GM10847 (cell line): Measurements from ENCODE around the gene SLC36A4.

Source experiments
- POLR2A ChIP-seq: IDR thresholded peaks from 2 replicates; pipeline ENCODE4 v1.6.1; 2011; ENCODE audit not compliant: insufficient read length; ENCODE audit errors: extremely low read depth

The SLC36A4 gene

DNA sequence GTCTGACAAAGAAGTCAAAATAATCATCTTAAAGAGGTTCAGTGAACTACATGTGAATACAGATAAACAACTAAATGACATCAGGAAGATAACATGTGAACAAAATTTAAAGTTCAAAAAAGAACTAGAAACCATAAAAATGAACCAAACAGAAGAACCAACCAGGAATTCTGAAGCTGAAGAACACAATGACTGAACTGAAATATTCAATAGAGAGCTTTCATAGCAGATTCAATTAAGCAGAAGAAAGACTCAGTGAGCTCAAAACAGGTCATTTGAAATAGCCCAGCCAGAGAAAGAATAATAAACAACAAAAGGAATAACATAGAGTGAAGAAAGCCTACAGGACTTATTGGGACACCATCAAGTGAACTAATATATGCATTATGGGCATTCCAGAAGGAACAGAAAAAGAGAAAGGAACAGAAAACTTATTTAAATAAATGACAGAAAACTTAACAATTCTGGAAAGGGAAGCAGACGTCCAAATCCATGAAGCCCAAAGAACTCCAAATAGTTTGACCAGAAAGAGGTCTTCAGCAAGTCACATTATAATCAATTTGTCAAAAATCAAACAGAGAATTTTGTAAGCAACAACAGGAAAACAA lies 11.0 kb upstream of the SLC36A4 start:
- TF ChIP-seq POLR2A = no peak

DNA sequence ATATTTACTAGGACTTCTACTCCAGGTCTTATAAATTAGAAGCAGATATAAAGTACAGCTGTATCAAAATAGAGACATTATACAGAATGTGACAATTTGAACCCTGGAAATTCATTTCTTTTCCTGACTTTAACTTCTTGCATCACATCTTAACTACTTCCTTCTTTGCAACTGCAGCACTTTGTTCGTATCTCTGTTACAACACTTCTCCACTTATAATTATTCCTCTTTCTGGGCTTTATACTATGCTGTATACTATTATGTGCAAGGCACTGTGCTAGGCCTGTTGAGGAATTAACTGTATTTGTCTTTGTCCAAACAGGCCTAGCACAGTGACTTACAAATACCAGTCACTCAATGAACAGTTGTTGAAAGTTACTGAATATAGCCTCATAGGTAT lies 1.8 kb upstream of the SLC36A4 start:
- no peak for TF ChIP-seq POLR2A

DNA sequence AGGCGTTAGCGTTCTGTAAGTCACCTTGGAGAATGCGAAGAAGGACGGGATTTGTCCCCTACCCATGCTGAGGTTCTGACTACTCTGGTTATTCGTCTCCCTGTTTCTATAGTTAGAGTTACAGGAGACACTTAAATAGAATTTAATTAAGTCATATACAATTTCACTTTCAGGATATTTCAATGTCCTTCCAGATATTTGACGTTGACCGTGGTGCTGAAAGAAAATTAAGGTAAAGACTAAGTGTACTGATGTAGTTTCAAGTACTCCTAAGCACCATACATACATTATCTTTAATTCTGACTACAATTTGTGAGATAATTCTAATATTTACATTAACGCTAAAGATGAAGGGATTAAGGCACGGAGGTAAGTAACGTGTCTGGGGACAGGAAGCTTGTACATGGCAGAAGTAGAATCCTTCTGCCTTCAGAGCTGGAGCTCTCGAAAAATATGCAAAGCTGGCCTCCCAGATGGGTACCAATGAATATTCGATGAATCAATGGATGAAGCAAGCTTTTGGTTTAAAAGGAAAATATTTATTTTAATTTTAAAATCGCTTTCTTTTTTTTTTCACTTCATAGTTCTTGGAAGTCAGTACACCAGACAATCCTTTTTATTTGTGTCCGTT lies 539 bp upstream of the SLC36A4 start:
- TF ChIP-seq POLR2A = no peak

DNA sequence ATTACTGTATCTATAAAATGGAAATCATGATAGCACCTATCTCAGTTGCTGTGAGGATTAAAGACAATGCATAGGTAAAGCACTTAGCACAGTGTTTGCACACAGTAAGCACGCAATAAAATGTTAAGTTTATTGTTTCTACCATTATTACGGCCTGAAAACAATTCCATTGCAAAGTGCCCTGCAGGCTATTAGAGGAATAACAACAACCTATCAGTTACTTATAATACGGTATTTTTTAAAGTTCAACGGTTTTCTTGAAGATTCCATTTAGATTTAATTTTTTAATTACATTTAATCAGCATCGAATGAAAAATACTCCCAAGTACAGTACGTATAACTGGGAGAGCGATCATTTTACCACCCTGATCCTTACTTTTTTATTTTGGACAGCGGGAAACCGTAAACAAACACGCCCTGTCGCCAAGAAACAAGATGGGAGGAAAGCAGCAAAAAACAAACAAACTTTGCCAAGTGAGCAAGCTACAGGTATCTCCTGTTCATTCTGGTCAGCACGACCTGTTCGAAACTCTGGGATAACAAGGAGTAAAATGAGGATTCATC lies 893 bp downstream of the SLC36A4 start:
- TF ChIP-seq POLR2A = no peak

DNA sequence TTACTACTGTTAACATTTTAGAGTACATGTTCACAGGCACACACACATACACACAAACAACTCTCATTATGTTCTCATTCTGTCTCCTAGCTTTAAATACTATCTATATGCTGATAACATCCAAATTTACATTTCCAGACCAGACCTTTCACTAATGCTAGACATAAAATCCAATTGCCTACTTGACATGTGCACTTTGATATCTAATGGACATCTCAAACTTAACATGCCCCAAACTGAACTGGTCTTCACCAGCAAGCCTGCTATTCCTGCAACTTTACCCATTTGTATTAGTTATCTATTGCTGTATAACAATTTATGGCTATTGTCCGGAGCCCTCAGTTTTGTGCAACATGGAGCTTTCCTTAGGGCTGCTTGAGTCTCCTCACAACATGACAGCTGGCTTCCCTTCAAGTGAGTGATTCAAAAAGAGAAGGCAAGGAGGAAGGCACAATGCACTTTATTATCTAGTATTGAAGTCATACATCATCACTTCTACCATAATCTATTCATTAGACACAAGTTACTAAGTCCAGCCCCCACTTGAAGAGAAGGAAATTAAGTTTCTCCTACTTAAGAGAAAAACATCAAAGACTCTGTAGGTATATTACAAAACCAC lies 3.0 kb downstream of the SLC36A4 start:
- no peak for TF ChIP-seq POLR2A

DNA sequence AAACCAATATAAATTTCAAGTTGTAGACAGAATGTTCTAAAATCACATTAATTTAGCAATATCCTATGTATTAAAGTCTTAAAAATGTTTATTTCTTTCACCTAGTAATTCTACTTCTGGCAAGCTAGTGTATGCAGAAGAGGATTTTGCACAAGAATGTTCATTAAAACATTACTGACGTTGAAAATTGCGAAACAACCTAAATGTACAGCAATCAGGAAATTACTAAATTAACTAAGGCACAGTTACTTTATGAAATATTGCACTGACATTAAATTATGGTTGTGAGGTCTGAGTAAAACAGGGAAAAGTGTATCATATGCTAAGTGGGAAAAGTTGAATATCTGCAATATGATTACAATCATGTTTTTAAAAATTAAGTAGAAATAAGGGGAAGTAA lies 4.1 kb downstream of the SLC36A4 start:
- no peak for TF ChIP-seq POLR2A

DNA sequence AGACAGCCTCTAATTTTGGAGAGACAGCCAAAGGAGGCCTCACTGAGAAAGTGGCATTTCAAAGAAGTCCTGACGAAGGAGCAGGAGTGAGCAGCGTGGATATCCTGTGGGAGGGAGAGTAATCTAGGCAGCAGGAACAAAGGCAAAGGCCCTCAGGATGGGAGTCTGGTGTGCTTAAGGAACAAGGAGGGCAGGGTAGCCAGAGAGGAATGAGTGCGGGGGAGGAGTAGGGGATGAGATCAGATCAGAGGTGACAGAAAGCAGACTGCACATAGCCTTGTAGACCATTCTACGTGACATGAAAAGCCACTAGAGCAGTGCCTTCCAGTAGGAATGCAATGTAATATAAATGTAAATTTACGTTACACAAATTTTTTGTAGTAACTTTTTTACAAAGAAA lies 5.6 kb downstream of the SLC36A4 start:
- TF ChIP-seq POLR2A = no peak

DNA sequence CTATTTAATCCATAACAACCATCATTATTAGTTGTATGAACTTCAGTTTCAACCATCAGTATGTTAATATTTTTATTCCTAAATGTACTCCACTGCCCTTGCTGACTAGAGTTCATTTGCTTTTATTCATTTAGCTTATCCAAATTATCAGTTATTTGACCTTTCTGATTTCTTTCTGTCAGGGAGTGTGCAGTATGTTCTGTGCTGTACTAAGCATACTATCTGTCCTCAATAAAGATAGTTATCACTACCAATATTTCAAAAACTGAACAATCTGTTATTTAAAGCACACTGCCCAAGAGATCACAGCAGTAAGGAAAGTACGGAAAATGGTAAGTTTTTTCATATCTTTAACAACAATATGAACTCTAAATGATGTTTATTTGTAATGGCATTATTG lies 8.3 kb downstream of the SLC36A4 start:
- no peak for TF ChIP-seq POLR2A

DNA sequence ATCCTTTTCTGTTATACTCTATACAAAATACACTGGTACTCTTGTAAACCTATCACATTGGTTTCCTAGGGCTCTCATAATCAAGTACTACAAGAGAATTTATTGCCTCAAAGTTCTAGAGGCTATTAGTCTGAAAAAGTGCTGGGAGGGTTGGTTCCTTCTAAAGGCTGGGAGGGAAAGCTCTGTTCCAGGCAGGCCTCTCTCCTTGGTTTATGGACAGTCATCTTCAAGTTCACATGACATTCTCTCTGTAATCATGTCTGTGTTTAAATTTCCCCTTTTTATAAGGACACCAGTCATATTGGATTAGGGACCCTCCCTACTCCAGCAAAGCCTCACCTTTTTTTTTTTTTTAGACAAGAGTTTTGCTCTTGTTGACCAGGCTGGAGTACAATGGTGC lies 9.1 kb downstream of the SLC36A4 start:
- TF ChIP-seq POLR2A = no peak

DNA sequence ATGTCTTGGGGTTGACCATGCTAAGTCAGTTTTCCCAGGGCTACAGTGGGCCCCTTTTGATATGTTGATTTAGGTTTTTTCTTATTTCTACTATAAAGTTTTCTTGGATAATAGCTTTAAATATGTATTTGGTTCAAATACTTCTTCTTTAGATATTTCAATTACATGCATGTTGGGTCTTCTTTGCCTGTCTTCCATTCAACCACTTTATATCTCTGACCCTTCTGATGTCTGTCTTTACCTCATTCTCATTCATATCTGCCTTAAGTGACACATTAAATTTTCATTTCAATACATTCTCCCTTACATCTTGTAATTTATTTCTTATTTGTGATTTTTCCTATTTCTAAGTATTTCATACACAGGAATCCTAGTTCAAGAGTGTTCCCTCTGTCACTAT lies 10.5 kb downstream of the SLC36A4 start:
- no peak for TF ChIP-seq POLR2A

DNA sequence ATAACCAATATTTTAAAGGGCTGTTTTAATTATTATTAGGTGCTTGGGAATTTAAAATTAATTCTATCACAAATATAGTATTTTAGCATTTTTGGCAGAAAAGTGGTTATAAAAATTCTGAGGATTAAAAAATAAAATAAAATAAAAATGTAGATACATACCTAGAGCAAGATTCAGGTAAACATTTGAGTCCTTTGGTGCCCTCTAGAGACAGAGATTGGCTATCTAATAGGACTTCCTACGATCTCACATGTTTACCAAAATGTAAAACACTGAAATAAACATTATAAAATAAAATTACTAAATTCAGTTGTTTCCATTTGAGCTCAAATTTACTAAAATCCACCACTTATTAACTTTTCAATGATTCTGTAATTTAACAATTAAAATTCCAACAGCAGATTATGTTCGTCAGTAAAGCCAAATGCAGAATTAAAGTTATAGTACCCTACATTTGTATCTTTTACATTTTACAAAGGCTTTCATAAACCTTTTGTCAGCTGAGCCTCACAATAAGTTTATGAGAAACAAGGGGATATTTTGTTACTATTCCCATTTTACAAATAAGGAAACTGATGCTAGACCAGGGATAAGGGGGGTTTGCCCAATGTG lies 27.7 kb downstream of the SLC36A4 start:
- TF ChIP-seq POLR2A = no peak

DNA sequence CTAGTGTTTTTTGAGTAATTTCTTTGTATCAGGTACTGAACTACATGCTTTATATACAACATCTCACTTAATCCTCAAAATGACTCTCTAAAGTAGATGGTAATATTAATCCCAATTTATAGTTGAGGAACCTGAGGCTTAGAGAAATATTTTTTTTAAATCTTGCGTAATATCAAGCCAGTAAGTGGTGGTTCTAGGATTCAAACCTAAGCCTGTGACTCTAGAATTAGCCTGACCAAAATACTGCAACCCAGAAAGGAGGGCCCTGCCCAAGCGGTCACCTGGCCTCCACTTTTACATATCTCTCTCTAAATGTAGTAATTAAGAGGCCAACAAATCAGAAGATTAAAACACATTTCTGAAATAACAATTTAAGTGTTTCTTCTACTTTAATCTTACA lies 28.6 kb downstream of the SLC36A4 start:
- no peak for TF ChIP-seq POLR2A

DNA sequence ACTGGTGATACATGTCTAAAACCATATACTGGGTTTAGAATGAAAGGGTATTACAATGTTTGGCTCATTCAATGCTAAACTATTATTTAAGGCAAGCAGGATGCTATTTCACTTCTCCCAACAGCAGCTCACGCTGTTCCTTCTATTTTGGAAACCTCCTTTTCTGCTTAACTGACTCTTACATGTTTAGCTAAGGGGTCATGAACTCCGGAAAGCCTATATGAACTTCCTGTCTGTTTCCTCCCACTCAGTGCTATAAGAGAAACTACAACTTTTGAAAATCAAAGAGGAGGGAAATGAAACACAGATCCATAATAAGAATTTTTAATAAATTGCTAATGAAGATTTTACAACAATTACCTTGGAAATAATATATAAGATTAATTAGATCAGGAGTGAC lies 30.9 kb downstream of the SLC36A4 start:
- TF ChIP-seq POLR2A = no peak

DNA sequence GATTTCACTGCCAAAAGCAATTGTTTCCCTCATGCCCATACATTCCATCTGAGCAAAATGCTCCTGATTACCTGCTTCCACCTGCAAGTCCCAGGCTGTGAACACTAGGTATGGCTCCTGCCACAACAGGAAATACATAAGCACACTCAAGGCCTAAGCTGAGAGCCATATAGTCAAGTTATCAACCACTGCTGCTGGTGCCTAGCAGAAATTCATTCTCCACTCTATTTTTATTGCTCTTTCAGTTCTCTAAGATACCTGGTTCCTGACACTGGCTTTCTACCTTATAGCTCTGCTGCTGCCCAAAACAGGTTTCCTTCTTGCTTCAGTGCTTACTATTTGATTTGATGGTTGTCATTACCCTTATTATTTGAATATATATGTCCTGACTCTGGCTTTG lies 31.6 kb downstream of the SLC36A4 start:
- TF ChIP-seq POLR2A = no peak

DNA sequence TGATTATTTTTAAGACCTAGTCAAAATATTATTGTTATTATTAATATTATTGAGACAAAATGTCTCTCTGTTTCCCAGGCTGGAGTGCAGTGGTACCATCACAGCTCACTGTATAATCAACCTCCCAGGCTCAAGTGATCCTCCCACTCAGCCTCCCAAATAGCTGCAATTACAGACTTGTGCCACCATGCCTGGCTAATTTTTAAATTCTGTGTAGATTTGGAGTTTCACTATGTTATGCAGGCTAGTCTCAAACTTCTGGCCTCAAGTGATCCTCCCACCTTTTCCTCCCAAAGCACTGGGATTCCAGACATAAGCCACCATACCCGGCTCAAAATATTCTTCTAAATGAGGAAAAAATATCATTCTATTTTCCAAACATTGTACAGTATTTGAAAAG lies 37.0 kb downstream of the SLC36A4 start:
- no peak for TF ChIP-seq POLR2A

DNA sequence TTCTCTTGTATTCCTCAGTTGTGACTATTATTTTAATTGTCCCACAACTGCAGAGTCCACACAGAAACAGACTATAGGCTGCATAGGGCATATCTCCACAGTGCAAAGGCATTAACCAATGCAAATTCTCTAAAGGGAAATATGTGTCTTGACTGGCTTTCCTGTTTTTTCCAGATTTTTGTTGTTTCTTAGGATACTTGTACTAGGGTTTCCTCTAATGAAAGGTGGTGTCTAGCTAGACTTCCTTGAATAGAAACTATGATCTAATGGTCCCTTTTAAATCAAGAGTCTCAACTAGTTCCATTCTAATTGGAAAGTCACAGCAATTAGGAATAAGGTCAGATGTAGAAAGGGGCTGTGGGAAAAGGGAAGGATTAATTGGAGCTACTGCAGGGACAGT lies 37.6 kb downstream of the SLC36A4 start:
- TF ChIP-seq POLR2A = no peak
